Testis (tissue), 2 donors: Measurements from ENCODE around the gene CLTRN.

Source experiments
- CTCF ChIP-seq, 3 experiments: fragments of 450-650 bp in 2 of 3; fragments of 200-600 bp in 1 of 3; sonication (generic) in 1 of 3; IDR thresholded peaks; one replicate each; pipeline ENCODE4 v1.5.1; 2016 to 2019; ENCODE audit warnings: antibody characterized with exemption in 3 of 3, mild to moderate bottlenecking in 2 of 3, moderate library complexity in 1 of 3
- POLR2A ChIP-seq: fragments of 450-650 bp; IDR thresholded peaks from one replicate; pipeline ENCODE4 v1.6.1; 2017; ENCODE audit warnings: antibody characterized with exemption, mild to moderate bottlenecking, moderate library complexity

- TF ChIP-seq POLR2A (no peak), CTCF (IDR thresholded peaks at IDR 0.05) (no peak)
These were observed 47.5 kb downstream of the CLTRN start for GRCh38 chrX:15617111-15617510.
